Colon (tissue), 2 donors: ENCODE measurements around the gene ITGA11.

Source experiments
- FAIRE-seq: peaks from 2 replicates; lab custom pipeline; 2012; peaks lifted over from hg19 to GRCh38; lab: Jason Lieb, UNC
- donor health status: control.
- donor health status: control.

Gene ITGA11

GRCh38 chr15:68265081-68265480, 166.9 kb downstream of the ITGA11 start:
- no peak for FAIRE-seq

DNA sequence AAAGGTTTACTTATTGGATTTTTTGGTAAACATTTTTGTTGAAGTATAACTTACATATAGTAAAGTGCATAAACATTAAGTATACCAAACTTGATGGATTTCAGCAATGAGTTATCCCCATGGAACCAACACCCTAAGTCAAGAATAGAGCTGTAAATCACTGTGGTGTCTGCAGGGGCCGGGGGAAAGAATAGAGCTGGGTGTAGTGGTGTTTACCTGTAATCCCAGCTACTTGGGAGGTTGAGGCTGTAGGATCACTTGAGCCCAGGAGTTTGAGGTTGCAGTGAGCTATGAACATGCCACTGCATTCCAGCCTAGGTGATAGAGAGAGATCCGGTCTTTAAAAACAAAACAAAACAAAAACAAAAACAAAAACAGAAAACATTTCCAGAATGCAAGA, 167.7 kb downstream of the ITGA11 start:
- FAIRE-seq: no peak

- no peak for FAIRE-seq
Measured at GRCh38 chr15:68262514-68263356, 169.2 kb downstream of the ITGA11 start.

DNA sequence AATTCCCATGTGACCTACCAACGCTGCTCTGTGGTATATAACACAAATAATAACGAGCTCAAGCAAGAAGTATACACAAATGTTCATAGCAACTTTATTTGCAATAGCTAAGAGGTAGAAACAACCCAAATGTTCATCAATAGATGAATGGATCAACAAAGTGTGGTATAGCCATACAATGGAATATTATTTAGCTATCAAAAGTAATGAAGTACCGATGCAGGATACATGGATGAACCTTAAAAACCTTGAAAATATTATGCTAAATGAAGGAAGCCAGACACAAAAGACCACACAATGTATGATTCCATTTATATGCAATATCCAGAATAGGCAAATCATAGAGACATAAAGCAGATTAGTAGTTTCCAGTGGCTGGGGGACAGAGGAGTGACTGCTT, 170.0 kb downstream of the ITGA11 start:
- FAIRE-seq: no peak

DNA sequence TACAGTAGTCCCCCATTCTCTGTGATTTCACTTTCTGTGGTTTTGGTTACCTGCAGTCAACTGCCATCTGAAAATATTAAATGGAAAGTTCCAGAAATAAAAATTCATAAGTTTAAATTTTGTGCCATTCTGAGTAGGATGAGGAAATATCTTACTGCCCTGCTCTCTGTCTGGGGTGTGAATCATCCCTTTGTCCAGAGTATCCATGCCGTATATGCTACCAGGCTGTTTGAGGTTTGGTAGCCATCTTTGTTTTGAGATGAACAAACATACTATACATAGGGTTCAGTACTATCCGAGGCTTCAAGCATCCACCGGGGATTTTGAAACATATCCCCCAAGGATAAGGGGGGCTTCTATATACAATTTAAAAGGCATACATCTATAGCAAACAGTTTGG, 170.7 kb downstream of the ITGA11 start:
- no peak for FAIRE-seq

DNA sequence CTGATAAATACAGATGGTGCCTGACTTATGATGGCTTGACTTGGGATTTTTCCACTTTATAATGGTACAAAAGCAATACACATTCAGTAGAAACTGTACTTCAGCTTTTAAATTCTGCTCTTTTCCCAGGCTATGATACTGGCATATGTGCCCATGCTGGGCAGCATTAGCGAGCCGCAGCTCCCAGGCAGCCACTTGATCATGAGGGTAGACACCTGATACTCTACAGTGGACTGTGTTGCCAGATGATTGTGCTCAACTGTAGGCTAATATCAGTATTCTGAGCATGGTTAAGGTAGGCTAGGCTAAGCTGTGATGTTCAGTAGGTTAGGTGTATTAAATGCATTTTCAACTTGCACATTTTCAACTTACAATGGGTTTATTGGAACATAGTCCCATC, 172.1 kb downstream of the ITGA11 start:
- FAIRE-seq: no peak

DNA sequence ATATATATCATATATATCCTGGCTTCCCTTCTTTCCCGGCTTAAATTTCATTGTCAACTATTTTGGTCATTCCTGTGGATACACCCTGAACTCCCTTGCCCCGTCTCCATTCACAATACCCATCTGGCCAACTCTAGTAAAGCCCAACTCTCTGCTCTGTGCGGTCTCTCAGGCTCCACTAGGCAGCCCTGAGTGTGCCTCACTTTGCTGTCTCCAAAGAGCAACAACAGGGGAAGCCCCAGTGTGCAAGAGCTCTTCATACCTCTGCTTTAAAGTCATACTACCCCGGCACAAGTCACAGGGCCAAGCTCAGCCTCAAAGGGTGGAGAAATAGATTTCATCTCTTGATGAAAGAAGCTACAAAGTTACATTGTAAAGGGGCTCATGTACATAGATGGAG, 173.3 kb downstream of the ITGA11 start:
- FAIRE-seq: no peak

DNA sequence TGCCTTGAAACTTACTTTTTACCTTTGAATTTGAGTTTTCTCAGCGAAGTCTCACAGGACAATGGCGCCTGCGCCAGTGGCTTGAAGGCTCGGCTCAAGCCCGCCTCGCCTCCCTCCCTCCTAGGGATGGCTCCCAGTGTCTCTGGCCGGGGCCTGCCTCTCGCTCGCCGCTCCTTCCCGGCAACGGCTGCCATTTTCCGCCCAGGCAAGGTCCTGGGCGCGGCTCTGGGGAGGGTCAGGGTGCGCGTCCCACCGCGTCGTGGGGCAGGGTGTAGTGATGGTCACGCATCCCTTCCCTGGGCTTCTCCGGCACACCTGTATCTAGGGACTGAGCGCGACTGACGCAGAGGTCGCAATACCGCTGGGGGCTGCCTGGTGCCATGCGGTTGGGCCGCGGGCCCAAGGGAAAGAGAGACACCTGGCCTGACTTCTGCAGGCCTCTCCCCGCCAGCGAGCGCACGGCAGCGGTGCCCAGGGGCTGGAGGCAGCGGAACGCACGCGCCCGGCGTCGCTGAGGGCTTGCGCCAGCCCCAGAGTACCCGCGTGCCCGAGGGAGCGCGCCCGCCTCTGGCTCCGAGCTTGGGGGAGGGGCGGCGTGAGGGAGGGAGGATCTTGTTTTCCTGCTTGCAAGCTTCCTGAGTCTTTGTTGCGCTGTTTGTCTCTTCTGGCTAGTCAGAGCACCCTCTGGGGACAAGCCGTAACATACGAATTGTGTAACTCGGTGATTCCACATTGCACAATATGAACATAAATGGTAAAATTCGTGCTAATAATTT, 175.1 kb downstream of the ITGA11 start:
- FAIRE-seq: no peak

DNA sequence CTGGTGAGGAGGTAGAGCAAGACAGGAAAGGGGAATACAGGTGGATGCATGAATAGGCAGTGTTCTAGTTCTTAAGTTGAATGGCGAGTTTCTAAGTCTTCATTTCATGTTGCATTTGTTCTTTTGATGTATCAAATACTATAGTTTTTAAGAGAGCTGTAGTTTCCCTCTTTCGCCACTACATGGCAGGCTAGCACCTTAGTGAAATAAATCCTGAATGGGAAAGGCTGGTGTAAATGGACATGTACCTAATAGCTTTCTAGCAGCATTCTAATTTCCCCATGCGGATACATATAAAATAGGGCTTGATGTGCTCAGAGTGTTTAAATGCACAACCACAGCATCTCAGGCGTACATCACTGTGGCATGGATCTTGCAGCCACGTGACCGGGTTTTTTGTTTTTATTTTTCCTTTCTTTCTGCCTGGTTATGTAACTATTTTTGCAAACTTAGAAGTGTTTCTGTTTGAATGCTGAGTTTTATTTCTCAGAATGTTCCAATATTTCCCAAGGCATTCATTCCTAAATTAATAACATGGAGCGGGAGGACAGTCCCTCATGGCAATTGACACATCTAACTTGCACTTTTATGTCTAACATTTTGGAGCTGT, 178.9 kb downstream of the ITGA11 start:
- FAIRE-seq: no peak

DNA sequence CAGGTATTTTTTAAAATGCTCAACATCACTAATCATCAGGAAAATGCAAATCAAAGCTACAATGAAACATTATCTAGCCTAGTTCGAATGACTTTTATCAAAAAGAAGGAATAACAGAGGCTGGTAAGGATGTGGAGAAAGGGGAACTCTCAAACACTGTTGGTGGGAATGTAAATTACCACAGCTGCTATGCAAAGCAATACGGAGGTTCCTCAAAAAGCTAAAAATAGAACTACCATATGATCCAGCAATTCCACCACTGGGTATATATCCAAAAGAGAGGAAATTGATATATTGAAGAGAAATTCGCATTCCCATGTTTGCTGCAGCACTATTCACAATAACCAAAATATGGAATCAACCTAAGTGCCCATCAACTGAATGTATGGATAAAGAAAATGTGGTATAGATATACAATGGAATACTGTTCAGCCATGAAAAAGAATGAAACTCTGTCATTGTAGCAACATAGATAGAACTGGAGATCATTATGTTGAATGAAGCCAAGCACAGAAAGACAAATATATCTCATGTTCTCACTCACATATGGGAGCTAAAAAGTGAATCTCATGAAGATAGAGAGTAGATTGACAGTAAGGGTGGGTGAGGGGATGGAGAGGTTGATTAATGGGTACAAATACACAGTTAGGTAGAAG, 182.8 kb downstream of the ITGA11 start:
- FAIRE-seq: no peak
